Stomach (tissue), 19 donors: Measurements from ENCODE around the gene RPTN. TPM values are rescaled to one million over a fixed set of nuclear protein-coding genes. Genes with fewer than 3 reads are reported as not detected.

Experiments
- DNase-seq, 2 donors: peaks; one replicate each; pipeline versions ENCODE4 v3.0.0 to v3.0.0-alpha.2; 2013 to 2019
- H3K27ac ChIP-seq, 5 donors: fragments of 200-600 bp in 4 of 5; sonication (generic) in 4 of 5; one replicate each; pipeline ENCODE4 v1.5.1; 2013 to 2019; ENCODE audit warnings: mild to moderate bottlenecking in 1 of 5, moderate library complexity in 1 of 5
- H3K27me3 ChIP-seq, 3 donors: fragments of 200-600 bp; sonication (generic); one replicate each; pipeline ENCODE4 v1.5.1; 2017 to 2019; ENCODE audit warnings: mixed run types in 1 of 3
- H3K36me3 ChIP-seq, 4 donors: fragments of 200-600 bp; sonication (generic); 1 replicate in 3 of 4; 2 replicates in 1 of 4; pipeline ENCODE4 v1.5.1; 2016 to 2019
- H3K4me1 ChIP-seq, 4 donors: fragments of 200-600 bp; sonication (generic); one replicate each; pipeline ENCODE4 v1.5.1; 2016 to 2019
- H3K4me3 ChIP-seq, 4 donors: fragments of 200-600 bp; sonication (generic) in 3 of 4; one replicate each; pipeline ENCODE4 v1.5.1; 2016 to 2019; ENCODE audit warnings: mild to moderate bottlenecking in 1 of 4
- H3K9me3 ChIP-seq, 4 donors: fragments of 200-600 bp; sonication (generic); one replicate each; pipeline ENCODE4 v1.5.1; 2016 to 2019
- EP300 ChIP-seq: sonication (generic); formaldehyde crosslinking; IDR thresholded peaks from one replicate; pipeline ENCODE4 v1.6.1; 2017; ENCODE audit warnings: antibody characterized with exemption
- POLR2A ChIP-seq, 4 donors: fragments of 450-650 bp; IDR thresholded peaks; one replicate each; pipeline ENCODE4 v1.6.1; 2016; ENCODE audit warnings: antibody characterized with exemption in 4 of 4, control low read depth in 2 of 4, mild to moderate bottlenecking in 1 of 4, moderate library complexity in 1 of 4
- POLR2AphosphoS5 ChIP-seq, 3 donors: sonication (generic); formaldehyde crosslinking; IDR thresholded peaks; one replicate each; pipeline ENCODE4 v1.6.1; 2016; ENCODE audit warnings: antibody characterized with exemption in 3 of 3
- WGBS, 5 donors: extraction: QIAGEN DNeasy Blood & Tissue Kit in 3 of 5; methylation state at CpG; one replicate each; pipeline versions ENCODE4 v1.1.5 to v1.1.7; 2013 to 2018; 5-methylcytosine and 5-hydroxymethylcytosine counted together
- intact Hi-C: fragments of 100-400 bp; cut with DNase I; formaldehyde crosslinking; loops from one replicate; pipeline ENCODE4 v1.15.1; 2023; ENCODE audit warnings: low total_unique reads
- long read RNA-seq, 10 donors: transcript quantifications; one replicate each; lab custom pipeline, GENCODE V29; 2026
- polyA plus RNA-seq, 3 donors: library from polyadenylated mRNA; stranded (reverse); fragments of 200-250 nt; gene quantifications; one replicate each; pipeline ENCODE4 v1.2.3, GENCODE V29; 2013
- total RNA-seq, 5 donors: library from RNA; depleted of rRNA; stranded (reverse); fragments of >200 nt; gene quantifications; one replicate each; pipeline versions ENCODE4 v1.1.0 to v1.2.3, GENCODE V29; 2014 to 2016
- TF ChIP-seq, protein P1 (sequence below), 7 experiments: fragments of 450-650 bp in 4 of 7; fragments of 200-600 bp in 3 of 7; sonication (generic) in 3 of 7; IDR thresholded peaks; one replicate each; pipeline ENCODE4 v1.5.1; 2016 to 2019; ENCODE audit warnings: antibody characterized with exemption in 7 of 7, control low read depth in 2 of 7, mild to moderate bottlenecking in 1 of 7
- donor health status: healthy with polysubstance abuse.
- donor health status: Bipolar disorder and iron deficiency.
- donor health status: healthy.

RPTN gene, protein sequence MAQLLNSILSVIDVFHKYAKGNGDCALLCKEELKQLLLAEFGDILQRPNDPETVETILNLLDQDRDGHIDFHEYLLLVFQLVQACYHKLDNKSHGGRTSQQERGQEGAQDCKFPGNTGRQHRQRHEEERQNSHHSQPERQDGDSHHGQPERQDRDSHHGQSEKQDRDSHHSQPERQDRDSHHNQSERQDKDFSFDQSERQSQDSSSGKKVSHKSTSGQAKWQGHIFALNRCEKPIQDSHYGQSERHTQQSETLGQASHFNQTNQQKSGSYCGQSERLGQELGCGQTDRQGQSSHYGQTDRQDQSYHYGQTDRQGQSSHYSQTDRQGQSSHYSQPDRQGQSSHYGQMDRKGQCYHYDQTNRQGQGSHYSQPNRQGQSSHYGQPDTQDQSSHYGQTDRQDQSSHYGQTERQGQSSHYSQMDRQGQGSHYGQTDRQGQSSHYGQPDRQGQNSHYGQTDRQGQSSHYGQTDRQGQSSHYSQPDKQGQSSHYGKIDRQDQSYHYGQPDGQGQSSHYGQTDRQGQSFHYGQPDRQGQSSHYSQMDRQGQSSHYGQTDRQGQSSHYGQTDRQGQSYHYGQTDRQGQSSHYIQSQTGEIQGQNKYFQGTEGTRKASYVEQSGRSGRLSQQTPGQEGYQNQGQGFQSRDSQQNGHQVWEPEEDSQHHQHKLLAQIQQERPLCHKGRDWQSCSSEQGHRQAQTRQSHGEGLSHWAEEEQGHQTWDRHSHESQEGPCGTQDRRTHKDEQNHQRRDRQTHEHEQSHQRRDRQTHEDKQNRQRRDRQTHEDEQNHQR
- total RNA-seq (not detected), polyA plus RNA-seq (under 1 TPM in 1 of 3 donors, not detected in 2; 0.31 TPM)
- long read RNA-seq, donor 1: 0 reads
- long read RNA-seq, donor 2: 0 reads
- long read RNA-seq, donor 3: 0 reads
- long read RNA-seq, donor 4: 0 reads
- long read RNA-seq, donor 5: 0 reads
- long read RNA-seq, donor 6: 0 reads
- long read RNA-seq, donor 7: 0 reads
- long read RNA-seq, donor 8: 0 reads
- long read RNA-seq, donor 9: 0 reads
- long read RNA-seq, donor 10: 0 reads

DNA sequence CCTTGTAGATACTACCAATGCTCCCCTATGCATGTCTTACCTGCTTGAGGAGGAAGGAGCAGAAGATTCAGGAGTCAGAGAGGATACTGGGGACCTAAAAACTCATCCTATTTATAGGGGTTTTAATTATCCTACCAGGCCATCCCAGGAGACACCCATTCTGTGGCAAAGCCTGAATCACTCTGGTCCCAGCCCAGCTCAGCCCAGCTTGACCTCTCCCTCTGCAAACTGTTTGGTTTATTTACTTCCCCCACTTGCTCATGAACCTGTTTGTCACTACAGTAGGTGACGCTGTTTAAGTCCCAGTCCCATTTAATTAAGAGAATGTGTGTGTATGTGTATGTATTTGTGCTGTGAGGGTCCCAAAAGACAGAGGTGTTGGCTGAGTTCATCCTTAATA is at the start of gene RPTN:
Gene RPTN, minus strand, starts transcription at position 85 of the 400 bp plus-strand sequence. CDS start 1,339 bp downstream, outside the sequence.
- 46 to 85% (median 64%) methylated on average over 1 of the region's 1 CpG for WGBS, 5 donors
- Histone ChIP-seq H3K36me3 (no peaks in the 10 kb centered on the region), H3K4me1 (no peaks in the 10 kb centered on the region), H3K27me3 (no peaks in the 10 kb centered on the region), H3K27ac (no peak within 1 kb of the TSS), H3K4me3 (no peak within 1 kb of the TSS), H3K9me3 (no peaks in the 10 kb centered on the region)
- peak in 1 of 2 donors; percentile 28 for DNase-seq
- TF ChIP-seq POLR2AphosphoS5 (IDR thresholded peaks at IDR 0.05): no peak
- TF ChIP-seq, protein P1, sequence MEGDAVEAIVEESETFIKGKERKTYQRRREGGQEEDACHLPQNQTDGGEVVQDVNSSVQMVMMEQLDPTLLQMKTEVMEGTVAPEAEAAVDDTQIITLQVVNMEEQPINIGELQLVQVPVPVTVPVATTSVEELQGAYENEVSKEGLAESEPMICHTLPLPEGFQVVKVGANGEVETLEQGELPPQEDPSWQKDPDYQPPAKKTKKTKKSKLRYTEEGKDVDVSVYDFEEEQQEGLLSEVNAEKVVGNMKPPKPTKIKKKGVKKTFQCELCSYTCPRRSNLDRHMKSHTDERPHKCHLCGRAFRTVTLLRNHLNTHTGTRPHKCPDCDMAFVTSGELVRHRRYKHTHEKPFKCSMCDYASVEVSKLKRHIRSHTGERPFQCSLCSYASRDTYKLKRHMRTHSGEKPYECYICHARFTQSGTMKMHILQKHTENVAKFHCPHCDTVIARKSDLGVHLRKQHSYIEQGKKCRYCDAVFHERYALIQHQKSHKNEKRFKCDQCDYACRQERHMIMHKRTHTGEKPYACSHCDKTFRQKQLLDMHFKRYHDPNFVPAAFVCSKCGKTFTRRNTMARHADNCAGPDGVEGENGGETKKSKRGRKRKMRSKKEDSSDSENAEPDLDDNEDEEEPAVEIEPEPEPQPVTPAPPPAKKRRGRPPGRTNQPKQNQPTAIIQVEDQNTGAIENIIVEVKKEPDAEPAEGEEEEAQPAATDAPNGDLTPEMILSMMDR (IDR thresholded peaks at IDR 0.05): no peak
- TF ChIP-seq POLR2A (IDR thresholded peaks at IDR 0.05): no peak
- no peak for TF ChIP-seq EP300
- intact Hi-C loops: no loop called here

DNA sequence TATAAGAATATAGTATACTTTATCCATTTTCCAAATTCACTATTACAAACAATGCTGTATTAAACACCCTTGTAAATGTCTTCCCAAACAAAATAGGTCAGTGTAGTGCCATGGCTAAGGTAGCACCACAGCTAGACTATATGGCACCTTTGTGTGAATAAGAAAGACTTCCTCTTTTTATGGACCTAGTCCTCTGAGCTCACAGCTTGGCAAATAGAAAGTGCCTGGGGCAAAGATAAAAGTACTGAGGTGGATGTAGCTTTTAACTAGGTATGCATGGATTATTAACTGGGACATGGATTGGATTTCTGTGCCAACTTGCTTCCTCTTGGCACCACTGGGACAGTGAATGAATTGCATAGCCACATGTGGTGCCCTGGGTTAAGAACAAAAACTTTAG is 40.0 kb upstream of the RPTN start:
- no peak for DNase-seq
- no peaks in the 10 kb centered on the region for H3K9me3 ChIP-seq
- no peak overlapping the region for H3K4me3 ChIP-seq
- TF ChIP-seq, protein P1 (IDR thresholded peaks at IDR 0.05): no peak
- TF ChIP-seq EP300 (no peak), POLR2AphosphoS5 (IDR thresholded peaks at IDR 0.05) (no peak), POLR2A (IDR thresholded peaks at IDR 0.05) (no peak)
- H3K27me3 ChIP-seq: no peaks in the 10 kb centered on the region
- H3K4me1 ChIP-seq: no peaks in the 10 kb centered on the region
- no peak overlapping the region for H3K27ac ChIP-seq
- intact Hi-C loops: no loop called here
- H3K36me3 ChIP-seq: no peaks in the 10 kb centered on the region

DNA sequence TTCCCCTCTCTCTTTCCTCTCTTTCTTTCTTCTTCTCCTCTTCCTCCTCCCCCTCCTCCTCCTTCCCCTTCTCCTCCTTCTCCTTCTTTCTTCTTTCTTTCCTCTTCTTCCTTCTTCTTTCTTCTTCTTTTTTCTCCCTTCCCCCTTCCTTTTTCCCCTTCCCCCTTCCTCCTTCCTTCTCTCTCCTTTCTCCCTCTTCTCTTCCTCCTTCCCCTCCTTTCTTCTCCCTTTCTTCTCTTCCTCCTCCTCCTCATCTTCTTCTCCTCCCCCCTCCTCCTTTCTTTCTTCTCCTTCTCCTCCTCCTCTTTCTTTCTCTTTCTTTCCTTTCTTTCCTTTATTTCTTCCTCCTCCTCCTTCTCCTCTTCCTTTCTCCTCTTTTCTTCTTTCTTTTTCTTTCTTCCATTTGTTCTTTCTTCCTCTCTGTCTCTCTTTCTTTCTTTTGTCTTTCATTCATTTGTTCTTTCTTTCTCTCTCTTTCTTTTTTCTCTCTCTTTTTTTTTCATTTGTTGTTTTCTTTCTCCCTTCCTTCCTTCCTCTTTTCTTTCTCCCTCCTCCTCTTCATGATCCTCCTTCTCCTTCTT is 38.4 kb upstream of the RPTN start:
- Histone ChIP-seq H3K9me3 (no peaks in the 10 kb centered on the region), H3K36me3 (no peaks in the 10 kb centered on the region), H3K27me3 (no peaks in the 10 kb centered on the region), H3K4me3 (no peak overlapping the region), H3K4me1 (no peaks in the 10 kb centered on the region), H3K27ac (no peak overlapping the region)
- intact Hi-C loops: no loop called here
- TF ChIP-seq, protein P1 (IDR thresholded peaks at IDR 0.05): no peak
- TF ChIP-seq POLR2A (IDR thresholded peaks at IDR 0.05) (no peak), EP300 (no peak), POLR2AphosphoS5 (IDR thresholded peaks at IDR 0.05) (no peak)
- DNase-seq: no peak

DNA sequence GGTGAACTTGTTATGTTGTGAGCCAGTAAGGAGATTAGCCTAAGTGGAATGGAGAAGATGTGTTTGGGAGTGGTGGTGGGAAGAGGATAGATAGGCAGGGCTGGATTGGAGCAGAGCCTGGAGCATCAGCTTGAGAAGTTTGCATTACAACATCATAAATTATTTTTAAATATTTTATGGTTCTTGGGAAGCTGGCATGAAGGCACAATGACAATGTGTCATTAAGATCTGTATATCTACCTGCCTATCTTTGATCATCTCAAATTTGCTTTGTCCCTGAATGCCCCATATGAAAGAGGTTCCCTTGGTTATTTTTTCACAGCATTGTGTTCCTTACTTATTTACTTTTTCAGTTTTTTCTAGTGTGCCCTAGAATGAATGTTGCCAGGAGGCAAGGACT is 32.7 kb upstream of the RPTN start:
- Histone ChIP-seq H3K27ac (no peak overlapping the region), H3K9me3 (no peaks in the 10 kb centered on the region), H3K36me3 (no peaks in the 10 kb centered on the region), H3K4me1 (peaks cover 0 to 28% (median 14%) of the 10 kb centered on the region in 4 donors), H3K4me3 (no peak overlapping the region), H3K27me3 (peaks cover 0 to 11% (median 5%) of the 10 kb centered on the region in 3 donors)
- DNase-seq: no peak
- intact Hi-C loops: loop anchor here (5.0 kb wide), 1 partner anchor 266 kb away; no protein-coding TSS in a partner anchor
- TF ChIP-seq POLR2AphosphoS5 (IDR thresholded peaks at IDR 0.05) (no peak), POLR2A (IDR thresholded peaks at IDR 0.05) (no peak), EP300 (no peak)
- TF ChIP-seq, protein P1 (IDR thresholded peaks at IDR 0.05): no peak
